Lung (tissue), 12 donors: ENCODE measurements around the gene H1-8. TPM values are rescaled to one million over a fixed set of nuclear protein-coding genes. Genes with fewer than 3 reads are reported as not detected.

Source experiments
- ATAC-seq: fragments of 200-7000 bp; cut with Tn5 transposase; one replicate; pipeline ENCODE4 v1.9.1; 2020; ENCODE audit warnings: moderate number of reproducible peaks; ENCODE audit not compliant: insufficient read depth, low FRiP score
- DNase-seq, 3 donors: peaks; one replicate each; pipeline ENCODE4 v3.0.0-alpha.2; 2013 to 2017
- H3K27ac ChIP-seq, 2 donors: one replicate each; pipeline ENCODE4 v1.5.1; 2013; ENCODE audit warnings: mild to moderate bottlenecking in 2 of 2, moderate library complexity in 2 of 2, control low read depth in 1 of 2, inconsistent platforms in 1 of 2, low read depth in 1 of 2, low read length in 1 of 2
- H3K27me3 ChIP-seq, 3 donors: one replicate each; pipeline ENCODE4 v1.5.1; 2013; ENCODE audit warnings: low read length in 2 of 3; ENCODE audit not compliant: control insufficient read depth in 3 of 3, insufficient read depth in 3 of 3
- H3K36me3 ChIP-seq, 4 donors: one replicate each; pipeline ENCODE4 v1.5.1; 2013; ENCODE audit warnings: low read length in 4 of 4, mild to moderate bottlenecking in 1 of 4, moderate library complexity in 1 of 4; ENCODE audit not compliant: control insufficient read depth in 4 of 4, insufficient read depth in 4 of 4
- H3K4me1 ChIP-seq, 5 donors: one replicate each; pipeline ENCODE4 v1.5.1; 2013; ENCODE audit warnings: low read length in 5 of 5, mild to moderate bottlenecking in 2 of 5, moderate library complexity in 1 of 5; ENCODE audit not compliant: control insufficient read depth in 5 of 5, insufficient read depth in 5 of 5
- H3K4me3 ChIP-seq: one replicate; pipeline ENCODE4 v1.5.1; 2013; ENCODE audit warnings: mild to moderate bottlenecking, control low read depth, moderate library complexity
- H3K9ac ChIP-seq, 2 donors: one replicate each; pipeline ENCODE4 v1.5.1; 2013; ENCODE audit warnings: low read length in 2 of 2, control low read depth in 1 of 2; ENCODE audit not compliant: insufficient read depth in 1 of 2
- H3K9me3 ChIP-seq, 4 donors: one replicate each; pipeline ENCODE4 v1.5.1; 2013; ENCODE audit warnings: low read length in 3 of 4, mild to moderate bottlenecking in 1 of 4, moderate library complexity in 1 of 4; ENCODE audit not compliant: control insufficient read depth in 4 of 4, insufficient read depth in 3 of 4
- CTCF ChIP-seq: IDR thresholded peaks from 2 replicates; pipeline ENCODE4 v1.5.1; 2012; ENCODE audit warnings: mild to moderate bottlenecking; ENCODE audit errors: control extremely low read depth, extremely low read depth
- WGBS, 2 donors: extraction: QIAGEN DNeasy Blood & Tissue Kit; methylation state at CpG; one replicate each; pipeline ENCODE4 v1.1.7; 2013; 5-methylcytosine and 5-hydroxymethylcytosine counted together
- polyA plus RNA-seq, 2 donors: library from polyadenylated mRNA; stranded (reverse); fragments of 200-250 nt; gene quantifications; one replicate each; pipeline ENCODE4 v1.2.1, GENCODE V29; 2013
- total RNA-seq, 2 donors: library from RNA; depleted of rRNA in 1 of 2; stranded (reverse); fragments of >200 nt in 1 of 2; gene quantifications; one replicate each; pipeline ENCODE4 v1.2.1, GENCODE V29; 2014 to 2021
- donor health status: control.
- donor health status: control.
- donor health status: Bipolar disorder and iron deficiency.
- donor health status: healthy.
- donor health status: DM: yes; HTN: yes; CAD: no.

The H1-8 gene
- total and polyA plus RNA-seq, 4 donors: not detected

GRCh38 chr3:129567176-129567705, 24.3 kb downstream of the H1-8 start:
- Histone ChIP-seq H3K27me3 (no peaks in the 10 kb centered on the region), H3K9me3 (no peaks in the 10 kb centered on the region), H3K9ac (no peak overlapping the region), H3K4me3 (no peak overlapping the region), H3K27ac (peak overlapping the region in 1 of 2 donors; percentile 29), H3K36me3 (peaks cover 0 to 77% (median 29%) of the 10 kb centered on the region in 4 donors), H3K4me1 (peaks cover 0 to 29% (median 4%) of the 10 kb centered on the region in 5 donors)
- 74 to 92% methylated on average over 17 to 18 of the region's 18 CpGs for WGBS, 2 donors
- TF ChIP-seq CTCF: no peak
- DNase-seq (peak; percentile 53 to 57 (median 54)), ATAC-seq (no peak)

- DNase-seq: no peak
- ATAC-seq: no peak
- Histone ChIP-seq H3K27me3 (no peaks in the 10 kb centered on the region), H3K36me3 (peaks cover 0 to 78% (median 29%) of the 10 kb centered on the region in 4 donors), H3K4me3 (no peak overlapping the region), H3K9ac (no peak overlapping the region), H3K4me1 (peaks cover 0 to 29% (median 2%) of the 10 kb centered on the region in 5 donors), H3K27ac (no peak overlapping the region), H3K9me3 (no peaks in the 10 kb centered on the region)
- WGBS, 2 donors: 54 to 60% methylated on average over 6 of the region's 6 CpGs
- no peak for TF ChIP-seq CTCF
These were observed 25.0 kb downstream of the H1-8 start for GRCh38 chr3:129567939-129568338.

GRCh38 chr3:129569856-129570255, 26.9 kb downstream of the H1-8 start:
- Histone ChIP-seq H3K27ac (no peak overlapping the region), H3K27me3 (no peaks in the 10 kb centered on the region), H3K9ac (no peak overlapping the region), H3K9me3 (no peaks in the 10 kb centered on the region), H3K4me3 (no peak overlapping the region), H3K4me1 (peaks cover 0 to 16% (median 2%) of the 10 kb centered on the region in 5 donors), H3K36me3 (peaks cover 0 to 79% (median 31%) of the 10 kb centered on the region in 4 donors)
- no peak for TF ChIP-seq CTCF
- WGBS, 2 donors: 86 to 95% methylated on average over 7 of the region's 7 CpGs
- ATAC-seq (no peak), DNase-seq (no peak)
